HepG2 (cell line): ENCODE data around the gene NDUFA8. TPM values are rescaled to one million over a fixed set of nuclear protein-coding genes. Genes with fewer than 3 reads are reported as not detected.

Experiments used
- ATAC-seq: fragments of 200-7000 bp; cut with Tn5 transposase; 3 replicates; pipeline ENCODE4 v1.9.1; 2020; ENCODE audit warnings: mild to moderate bottlenecking, moderate library complexity
- BruUV-seq: library from RNA; stranded (reverse); fragments of 400-500 nt; replicated peaks from 2 replicates; lab custom pipeline; 2021; lab: Mats Ljungman, UMichigan
- CTCF ChIA-PET: fragments of 300-600 bp; formaldehyde crosslinking; extraction: SDS; loops from one replicate; lab custom pipeline; 2021; ENCODE audit warnings: low total read pairs, inconsistent platforms, low intra/inter-chr PET ratio; lab: Yijun Ruan, JAX
- POLR2A ChIA-PET: fragments of 350-600 bp; sonication (Branson Sonifier 250); formaldehyde crosslinking; loops from one replicate; lab custom pipeline; 2020; ENCODE audit warnings: antibody characterized with exemption, inconsistent platforms; lab: Yijun Ruan, JAX
- DNase-seq: peaks from one replicate; pipeline ENCODE4 v3.0.0-alpha.2; 2015; ENCODE audit warnings: low spot score
- FAIRE-seq: peaks from 3 replicates; lab custom pipeline; 2011; peaks lifted over from hg19 to GRCh38; lab: Jason Lieb, UNC
- H2AFZ ChIP-seq: one replicate; pipeline ENCODE4 v1.6.1; 2011; ENCODE audit warnings: low read length, inconsistent platforms
- H3K27ac ChIP-seq: fragments of 300-600 bp; 3 replicates; pipeline ENCODE4 v1.8.0; 2011; ENCODE audit warnings: mixed run types, mild to moderate bottlenecking, mixed read lengths, low read length, inconsistent platforms; ENCODE audit not compliant: insufficient read depth; ENCODE audit errors: extremely low read length
- H3K27me3 ChIP-seq, 2 experiments: fragments of 200-600 bp in 1 of 2; 2 replicates in 1 of 2; 3 replicates in 1 of 2; pipeline versions ENCODE4 v1.6.0 to v1.8.0; 2011; ENCODE audit warnings: low read length in 2 of 2, mild to moderate bottlenecking in 2 of 2, moderate library complexity in 2 of 2, inconsistent platforms in 1 of 2; ENCODE audit not compliant: insufficient read depth in 2 of 2, control insufficient read depth in 1 of 2
- H3K36me3 ChIP-seq, 2 experiments: fragments of 200-600 bp in 1 of 2; replicated peaks in 1 of 2; 2 replicates in 1 of 2; 3 replicates in 1 of 2; pipeline versions ENCODE4 v1.5.1 to v1.8.0; 2011; ENCODE audit warnings: low read length in 2 of 2, inconsistent platforms in 1 of 2; ENCODE audit not compliant: insufficient read depth in 2 of 2, control insufficient read depth in 1 of 2
- H3K4me1 ChIP-seq: 2 replicates; pipeline ENCODE4 v1.5.1; 2012; ENCODE audit warnings: low read length, inconsistent platforms; ENCODE audit not compliant: insufficient read depth
- H3K4me2 ChIP-seq: 2 replicates; pipeline ENCODE4 v1.6.0; 2011; ENCODE audit warnings: low read depth, low read length, inconsistent platforms
- H3K4me3 ChIP-seq, 3 experiments: fragments of 200-600 bp in 1 of 3; sonication (generic), shearing (Covaris generic) in 1 of 3; replicated peaks in 1 of 3; 2 replicates each; pipeline ENCODE4 v1.5.1; 2011 to 2016; ENCODE audit warnings: low read length in 3 of 3, inconsistent platforms in 2 of 3, low read depth in 2 of 3, mild to moderate bottlenecking in 2 of 3, control low read depth in 1 of 3, mixed read lengths in 1 of 3; ENCODE audit not compliant: insufficient read depth in 1 of 3
- H3K79me2 ChIP-seq: one replicate; pipeline ENCODE4 v1.6.1; 2011; ENCODE audit warnings: low read length, inconsistent platforms; ENCODE audit not compliant: insufficient read depth
- H3K9ac ChIP-seq: 2 replicates; pipeline ENCODE4 v1.6.0; 2011; ENCODE audit warnings: mild to moderate bottlenecking, low read depth, low read length, inconsistent platforms; ENCODE audit not compliant: insufficient read depth
- H3K9me3 ChIP-seq: 2 replicates; pipeline ENCODE4 v1.5.1; 2012; ENCODE audit warnings: mild to moderate bottlenecking, low read length
- H4K20me1 ChIP-seq: 2 replicates; pipeline ENCODE4 v1.6.0; 2011; ENCODE audit warnings: inconsistent platforms, mild to moderate bottlenecking, low read length, moderate library complexity; ENCODE audit not compliant: insufficient read depth
- ATF4 ChIP-seq, 2 experiments: fragments of 450-650 bp in 1 of 2; sonication (generic) in 1 of 2; formaldehyde crosslinking; IDR thresholded peaks; 2 replicates each; pipeline versions ENCODE4 v1.5.0 to v1.8.0; 2020 to 2022; ENCODE audit warnings: mild to moderate bottlenecking in 1 of 2, missing genetic modification reagents in 1 of 2
- MED8 ChIP-seq: sonication (generic); formaldehyde crosslinking; IDR thresholded peaks from 2 replicates; pipeline ENCODE4 v1.8.1; 2023; ENCODE audit warnings: mild to moderate bottlenecking, missing genetic modification reagents; ENCODE audit not compliant: insufficient replicate concordance
- PCBP2 ChIP-seq: fragments of 200-400 bp; formaldehyde crosslinking; optimal IDR thresholded peaks from 2 replicates; pipeline ENCODE3; 2018; ENCODE audit warnings: low read length, low read depth; ENCODE audit not compliant: poor library complexity, severe bottlenecking
- TFDP2 ChIP-seq: sonication (generic); formaldehyde crosslinking; IDR thresholded peaks from 2 replicates; pipeline ENCODE4 v1.4.0; 2020; ENCODE audit warnings: missing genetic modification reagents
- THAP8 ChIP-seq: sonication (generic); formaldehyde crosslinking; IDR thresholded peaks from 2 replicates; pipeline ENCODE4 v1.5.1; 2020; ENCODE audit warnings: missing genetic modification reagents, mild to moderate bottlenecking, borderline replicate concordance
- ZNF33A ChIP-seq: sonication (generic); formaldehyde crosslinking; IDR thresholded peaks from 2 replicates; pipeline ENCODE4 v1.5.1; 2020; ENCODE audit warnings: missing genetic modification reagents, mild to moderate bottlenecking, moderate library complexity, borderline replicate concordance
- ZNF629 ChIP-seq: sonication (generic); formaldehyde crosslinking; conservative IDR thresholded peaks from 2 replicates; pipeline ENCODE4 v1.5.0; 2020; ENCODE audit warnings: missing genetic modification reagents
- ZNF746 ChIP-seq: sonication (generic); formaldehyde crosslinking; IDR thresholded peaks from 2 replicates; pipeline ENCODE4 v1.8.0; 2022; ENCODE audit warnings: mild to moderate bottlenecking, missing genetic modification reagents
- ZNF841 ChIP-seq: sonication (generic); formaldehyde crosslinking; IDR thresholded peaks from 2 replicates; pipeline ENCODE4 v1.8.1; 2023; ENCODE audit warnings: missing genetic modification reagents, borderline replicate concordance
- WGBS: methylation state at CpG from one replicate; pipeline ENCODE4 v1.1.6; 2017; ENCODE audit warnings: low lambda C conversion rate; 5-methylcytosine and 5-hydroxymethylcytosine counted together
- in situ Hi-C: cut with HindIII; loops from 2 replicates; pipeline ENCODE4 v1.10.0; 2017; ENCODE audit warnings: low pct_unique_long_range_greater_than_20kb; ENCODE audit not compliant: extremely low pct_ligation_motif_present
- intact Hi-C: fragments of 100-400 bp; cut with micrococcal nuclease; formaldehyde crosslinking; loops from one replicate; pipeline ENCODE4 v1.10.0; 2022; ENCODE audit not compliant: unreplicated experiment
- polyA plus RNA-seq, 8 experiments: library from polyadenylated mRNA; depleted of rRNA in 3 of 8; stranded (reverse) in 7 of 8; unstranded in 1 of 8; fragments of >200 nt; fragmentation: Illumina TruSeq in 4 of 8; extraction: Trizol in 4 of 8; gene quantifications; 2 replicates each; pipeline versions ENCODE4 v1.2.1 to v1.2.3, GENCODE V29; 2011 to 2016; ENCODE audit warnings: low read depth in 4 of 8, missing spikeins in 1 of 8, mixed read lengths in 1 of 8; ENCODE audit not compliant: insufficient read depth in 1 of 8
- total RNA-seq, 5 experiments: library from RNA; depleted of rRNA; stranded (reverse); fragments of >200 nt; fragmentation: Illumina TruSeq; extraction: Trizol; gene quantifications; 2 replicates each; pipeline ENCODE4 v1.2.3, GENCODE V29; 2016; ENCODE audit warnings: low read depth in 1 of 5

NDUFA8 gene
- total and polyA plus RNA-seq, 2 of the 13 experiments (the other 11 are each of a cell fraction or from before 2014, with no cell fraction given) = 68.6 to 71.7 TPM

DNA sequence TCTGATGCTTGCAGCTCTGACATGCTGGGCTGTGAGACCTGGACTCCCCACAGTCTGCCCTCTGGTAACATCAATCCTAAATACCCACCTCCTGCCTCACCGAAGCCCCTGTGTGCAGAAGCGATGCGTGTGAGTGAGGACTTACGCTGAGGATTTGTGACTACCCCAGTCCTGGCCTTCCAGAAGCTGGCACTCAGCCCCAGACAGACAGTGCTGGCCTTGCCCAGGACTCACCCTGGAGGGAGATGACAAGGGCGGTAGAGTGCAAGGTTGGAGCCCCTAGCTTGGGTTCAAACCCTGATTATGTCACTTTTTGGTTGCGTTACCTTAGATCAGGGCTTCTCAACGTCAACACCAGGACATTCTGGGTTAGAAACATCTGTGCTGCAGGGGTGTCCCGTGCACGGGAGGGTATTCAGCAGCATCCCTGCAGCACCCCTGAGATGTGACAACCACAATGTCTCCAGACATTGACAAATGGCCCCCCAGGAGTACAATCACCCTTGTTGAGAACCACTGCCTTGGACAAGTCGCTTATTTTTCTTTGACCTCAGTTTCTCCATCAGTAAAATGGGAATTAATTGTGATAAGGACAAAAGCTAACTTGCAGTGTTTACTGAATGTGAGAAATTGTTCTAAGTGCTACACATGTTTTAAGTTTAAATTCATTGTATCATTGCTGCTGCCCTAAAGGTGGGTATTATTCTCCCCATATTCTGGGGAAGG lies 43.0 kb downstream of the NDUFA8 start:
- Histone ChIP-seq H3K79me2 (no peaks in the 10 kb centered on the region), H4K20me1 (no peaks in the 10 kb centered on the region), H3K27me3 (peaks cover 3 to 6% of the 10 kb centered on the region in 2 experiments; a peak in 3 of 5 replicates), H3K4me3 (no peak overlapping the region), H3K4me2 (no peak overlapping the region), H3K4me1 (peaks cover 11% of the 10 kb centered on the region), H3K9me3 (no peaks in the 10 kb centered on the region), H2AFZ (no peak overlapping the region), H3K36me3 (no peaks in the 10 kb centered on the region), H3K9ac (no peak overlapping the region), H3K27ac (no peak overlapping the region)
- BruUV-seq = no TSS peak
- in situ Hi-C loops = no loop called here
- intact Hi-C loops = no loop called here
- ChIA-PET CTCF (no interaction called here), POLR2A (no interaction called here)
- no peak for ATAC-seq
- TF ChIP-seq ZNF841 (CRISPR knock-in tag) (no peak), PCBP2 (no peak), ZNF33A (CRISPR knock-in tag) (no peak), MED8 (CRISPR knock-in tag) (no peak), ZNF629 (CRISPR knock-in tag) (peak; percentile 65)
- FAIRE-seq = no peak
- DNase-seq = no peak
- 40% methylated on average over 9 of the region's 10 CpGs for WGBS

- Histone ChIP-seq H2AFZ (no peak overlapping the region), H3K79me2 (no peaks in the 10 kb centered on the region), H3K9ac (no peak overlapping the region), H3K27me3 (peaks cover 3 to 6% of the 10 kb centered on the region in 2 experiments; a peak in 3 of 5 replicates), H3K9me3 (no peaks in the 10 kb centered on the region), H4K20me1 (no peaks in the 10 kb centered on the region), H3K4me1 (peaks cover 11% of the 10 kb centered on the region), H3K4me2 (no peak overlapping the region), H3K36me3 (no peaks in the 10 kb centered on the region), H3K27ac (no peak overlapping the region), H3K4me3 (no peak overlapping the region)
- in situ Hi-C loops (no loop called here), intact Hi-C loops (no loop called here)
- no TSS peak for BruUV-seq
- TF ChIP-seq TFDP2 (CRISPR knock-in tag) (no peak), ZNF746 (CRISPR knock-in tag) (no peak), THAP8 (no peak), ATF4 (CRISPR knock-in tag; IDR thresholded peaks at IDR 0.05) (no peak), PCBP2 (no peak)
- FAIRE-seq (no peak), DNase-seq (no peak), ATAC-seq (no peak)
- 0% methylated on average over 3 of the region's 4 CpGs for WGBS
- ChIA-PET CTCF (no interaction called here), POLR2A (no interaction called here)
Measured at GRCh38 chr9:122116040-122116439, 43.5 kb downstream of the NDUFA8 start.
